HepG2 (cell line): ENCODE results near the gene SAMM50. TPM values are rescaled to one million over a fixed set of nuclear protein-coding genes. Genes with fewer than 3 reads are reported as not detected.

Experiments used
- NFE2L1 ChIP-seq: sonication (generic); formaldehyde crosslinking; IDR thresholded peaks from 2 replicates; pipeline ENCODE4 v1.4.0; 2020; ENCODE audit warnings: missing genetic modification reagents, mild to moderate bottlenecking, borderline replicate concordance
- POLR2AphosphoS5 ChIP-seq: IDR thresholded peaks from 2 replicates; pipeline ENCODE4 v1.6.1; 2012; ENCODE audit warnings: low read depth, low read length
- SCMH1 ChIP-seq: sonication (generic); formaldehyde crosslinking; IDR thresholded peaks from 2 replicates; pipeline ENCODE4 v1.9.0; 2021; ENCODE audit warnings: missing genetic modification reagents, mild to moderate bottlenecking, borderline replicate concordance
- ZNF121 ChIP-seq: sonication (generic); formaldehyde crosslinking; IDR thresholded peaks from 2 replicates; pipeline ENCODE4 v1.5.0; 2020; ENCODE audit warnings: mild to moderate bottlenecking, missing genetic modification reagents
- ZNF33A ChIP-seq: sonication (generic); formaldehyde crosslinking; IDR thresholded peaks from 2 replicates; pipeline ENCODE4 v1.5.1; 2020; ENCODE audit warnings: missing genetic modification reagents, mild to moderate bottlenecking, moderate library complexity, borderline replicate concordance
- polyA plus RNA-seq, 8 experiments: library from polyadenylated mRNA; depleted of rRNA in 3 of 8; stranded (reverse) in 7 of 8; unstranded in 1 of 8; fragments of >200 nt; fragmentation: Illumina TruSeq in 4 of 8; extraction: Trizol in 4 of 8; gene quantifications; 2 replicates each; pipeline versions ENCODE4 v1.2.1 to v1.2.3, GENCODE V29; 2011 to 2016; ENCODE audit warnings: low read depth in 4 of 8, missing spikeins in 1 of 8, mixed read lengths in 1 of 8; ENCODE audit not compliant: insufficient read depth in 1 of 8
- total RNA-seq, 5 experiments: library from RNA; depleted of rRNA; stranded (reverse); fragments of >200 nt; fragmentation: Illumina TruSeq; extraction: Trizol; gene quantifications; 2 replicates each; pipeline ENCODE4 v1.2.3, GENCODE V29; 2016; ENCODE audit warnings: low read depth in 1 of 5
- TF ChIP-seq, protein P1 (sequence below), 2 experiments: sonication (generic) in 1 of 2; formaldehyde crosslinking in 1 of 2; IDR thresholded peaks; 2 replicates each; pipeline versions ENCODE4 v1.6.1 to v1.9.0; 2014 to 2022; ENCODE audit warnings: antibody characterized with exemption in 1 of 2, borderline replicate concordance in 1 of 2, inconsistent platforms in 1 of 2, low read depth in 1 of 2, missing genetic modification reagents in 1 of 2

SAMM50 gene
- total and polyA plus RNA-seq, 2 of the 13 experiments (the other 11 are each of a cell fraction or from before 2014, with no cell fraction given), result 34.7 to 63.4 TPM

GRCh38 chr22:44030702-44031082, 75.5 kb downstream of the SAMM50 start (continued):
- TF ChIP-seq, protein P1, sequence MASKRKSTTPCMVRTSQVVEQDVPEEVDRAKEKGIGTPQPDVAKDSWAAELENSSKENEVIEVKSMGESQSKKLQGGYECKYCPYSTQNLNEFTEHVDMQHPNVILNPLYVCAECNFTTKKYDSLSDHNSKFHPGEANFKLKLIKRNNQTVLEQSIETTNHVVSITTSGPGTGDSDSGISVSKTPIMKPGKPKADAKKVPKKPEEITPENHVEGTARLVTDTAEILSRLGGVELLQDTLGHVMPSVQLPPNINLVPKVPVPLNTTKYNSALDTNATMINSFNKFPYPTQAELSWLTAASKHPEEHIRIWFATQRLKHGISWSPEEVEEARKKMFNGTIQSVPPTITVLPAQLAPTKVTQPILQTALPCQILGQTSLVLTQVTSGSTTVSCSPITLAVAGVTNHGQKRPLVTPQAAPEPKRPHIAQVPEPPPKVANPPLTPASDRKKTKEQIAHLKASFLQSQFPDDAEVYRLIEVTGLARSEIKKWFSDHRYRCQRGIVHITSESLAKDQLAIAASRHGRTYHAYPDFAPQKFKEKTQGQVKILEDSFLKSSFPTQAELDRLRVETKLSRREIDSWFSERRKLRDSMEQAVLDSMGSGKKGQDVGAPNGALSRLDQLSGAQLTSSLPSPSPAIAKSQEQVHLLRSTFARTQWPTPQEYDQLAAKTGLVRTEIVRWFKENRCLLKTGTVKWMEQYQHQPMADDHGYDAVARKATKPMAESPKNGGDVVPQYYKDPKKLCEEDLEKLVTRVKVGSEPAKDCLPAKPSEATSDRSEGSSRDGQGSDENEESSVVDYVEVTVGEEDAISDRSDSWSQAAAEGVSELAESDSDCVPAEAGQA (IDR thresholded peaks at IDR 0.05; ENCODE audit: low read depth), result no peak
- TF ChIP-seq, protein P1 (CRISPR knock-in tag; IDR thresholded peaks at IDR 0.05; ENCODE audit: borderline replicate concordance), result no peak
- no peak for TF ChIP-seq NFE2L1 (CRISPR knock-in tag)
- TF ChIP-seq ZNF121, result no peak
- TF ChIP-seq POLR2AphosphoS5, result no peak
- TF ChIP-seq ZNF33A (CRISPR knock-in tag), result no peak
- no peak for TF ChIP-seq SCMH1
